Measurements from ENCODE around the gene PLA2G4B.

The PLA2G4B gene

GRCh38 chr15:41838400-41838897 is at the start of gene PLA2G4B:
PLA2G4B (plus strand) TSS chr15:41838847; CDS start chr15:41838914, 67 bp downstream.
- no peak for DNase-seq

GRCh38 chr15:41789236-41789635 is 49.4 kb upstream of the PLA2G4B start:
- DNase-seq = no peak

- DNase-seq = no peak
Measured at GRCh38 chr15:41789662-41790061, 49.0 kb upstream of the PLA2G4B start.

DNA sequence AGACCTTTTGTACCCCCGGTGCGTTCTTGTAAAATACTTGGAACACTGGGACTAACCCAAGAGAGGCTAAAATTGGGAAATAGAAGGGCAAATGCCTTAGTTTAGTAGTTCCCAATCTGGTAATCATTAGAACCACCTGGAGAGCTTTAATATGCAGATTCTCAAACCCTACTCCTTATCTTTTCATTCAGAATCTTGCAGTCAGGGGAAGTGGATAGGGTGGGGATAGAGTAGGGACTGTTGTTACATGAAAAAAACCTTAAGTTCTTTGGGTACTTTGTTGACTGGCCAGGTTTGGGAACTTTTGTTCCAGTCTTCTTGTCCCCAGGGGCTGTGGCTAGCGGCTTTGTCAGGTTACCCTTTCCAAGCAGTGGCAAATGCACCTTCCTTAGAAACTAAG is 48.5 kb upstream of the PLA2G4B start:
- DNase-seq = no peak

DNA sequence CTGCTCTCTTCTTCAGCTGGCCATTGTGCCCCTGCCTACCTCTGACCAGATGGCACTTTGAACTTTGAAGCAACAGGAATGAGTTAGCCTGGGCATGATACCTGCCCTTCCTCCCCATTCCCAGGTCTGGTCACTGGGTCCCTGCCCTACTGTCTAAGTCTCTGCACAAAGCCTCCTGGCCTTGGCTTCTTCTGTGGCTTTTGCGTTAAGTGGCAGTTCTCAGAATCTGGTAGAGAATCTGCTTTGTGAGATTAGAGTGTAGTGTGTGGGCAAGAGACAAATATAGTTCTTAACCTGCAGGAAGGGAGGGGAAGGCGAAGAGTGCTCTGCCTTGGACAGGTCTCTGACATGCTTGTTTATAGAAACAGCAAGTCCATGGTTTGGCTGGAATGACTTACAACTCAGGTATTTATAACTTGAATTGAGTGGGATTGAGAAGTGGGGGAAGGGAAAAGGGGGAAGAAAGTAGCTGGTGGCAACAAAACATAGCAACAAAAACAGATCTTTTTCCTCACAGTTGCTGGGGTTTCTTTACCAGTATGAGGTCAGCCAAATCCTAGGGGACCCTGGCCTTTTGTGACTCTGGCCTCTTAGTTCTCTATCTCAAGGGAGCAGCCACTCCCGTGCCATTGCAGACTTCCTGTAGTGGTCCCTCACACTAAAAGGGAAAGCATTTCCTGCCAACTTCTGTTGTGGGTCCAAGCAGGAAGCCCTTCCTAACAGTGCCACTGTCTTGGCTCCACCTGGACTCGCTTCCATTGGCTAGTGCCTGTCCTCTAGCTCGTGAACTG is 47.7 kb upstream of the PLA2G4B start:
- DNase-seq = no peak

DNA sequence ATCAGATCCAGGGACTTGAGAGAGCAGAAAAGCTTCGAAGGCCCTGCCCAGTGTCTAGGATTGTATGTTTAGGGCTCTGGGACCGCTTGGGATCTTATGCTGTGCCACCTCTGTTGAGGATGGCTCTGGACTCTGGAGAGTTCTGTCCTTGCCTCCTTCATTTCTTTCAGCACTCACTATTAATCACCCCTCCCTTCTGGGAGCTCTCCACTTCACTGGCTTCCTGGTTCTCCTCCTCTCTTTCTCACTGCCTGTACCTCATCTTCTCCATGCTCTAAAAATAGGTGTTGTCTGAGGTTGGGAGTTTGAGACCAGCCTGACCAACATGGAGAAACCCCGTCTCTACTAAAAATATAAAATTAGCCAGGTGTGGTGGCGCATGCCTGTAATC is 47.1 kb upstream of the PLA2G4B start:
- no peak for DNase-seq

DNA sequence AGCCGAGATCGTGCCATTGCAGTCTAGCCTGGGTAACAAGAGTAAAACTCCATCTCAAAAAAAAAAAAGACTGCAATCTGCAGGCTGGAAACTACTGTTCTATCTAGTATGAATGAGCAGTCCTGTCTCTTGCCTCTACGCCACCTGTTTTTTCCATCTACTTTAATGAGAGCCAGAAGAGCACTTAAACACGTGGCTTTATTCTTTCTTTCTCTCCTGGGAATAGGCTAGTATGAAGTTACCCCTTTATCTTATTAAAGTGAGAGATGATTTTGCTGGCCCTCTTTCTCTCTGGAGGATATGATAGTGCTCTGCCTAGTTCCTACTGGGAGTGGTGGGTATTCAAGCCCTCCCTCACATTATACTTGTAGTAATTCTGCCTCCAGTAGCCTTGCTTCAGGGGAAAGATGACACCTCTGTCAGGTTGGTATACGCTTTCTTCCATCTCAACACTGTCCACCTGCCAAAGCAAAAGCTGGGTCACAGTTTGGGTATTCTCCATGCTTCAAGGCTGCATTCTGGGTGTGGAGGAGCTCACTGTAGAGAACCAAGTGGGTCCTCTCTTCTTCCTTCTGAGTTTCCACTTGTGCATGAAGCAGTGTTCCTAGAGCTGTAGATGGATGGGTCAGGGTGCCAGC is 46.5 kb upstream of the PLA2G4B start:
- no peak for DNase-seq

GRCh38 chr15:41794081-41794480 is 44.6 kb upstream of the PLA2G4B start:
- DNase-seq = no peak

DNA sequence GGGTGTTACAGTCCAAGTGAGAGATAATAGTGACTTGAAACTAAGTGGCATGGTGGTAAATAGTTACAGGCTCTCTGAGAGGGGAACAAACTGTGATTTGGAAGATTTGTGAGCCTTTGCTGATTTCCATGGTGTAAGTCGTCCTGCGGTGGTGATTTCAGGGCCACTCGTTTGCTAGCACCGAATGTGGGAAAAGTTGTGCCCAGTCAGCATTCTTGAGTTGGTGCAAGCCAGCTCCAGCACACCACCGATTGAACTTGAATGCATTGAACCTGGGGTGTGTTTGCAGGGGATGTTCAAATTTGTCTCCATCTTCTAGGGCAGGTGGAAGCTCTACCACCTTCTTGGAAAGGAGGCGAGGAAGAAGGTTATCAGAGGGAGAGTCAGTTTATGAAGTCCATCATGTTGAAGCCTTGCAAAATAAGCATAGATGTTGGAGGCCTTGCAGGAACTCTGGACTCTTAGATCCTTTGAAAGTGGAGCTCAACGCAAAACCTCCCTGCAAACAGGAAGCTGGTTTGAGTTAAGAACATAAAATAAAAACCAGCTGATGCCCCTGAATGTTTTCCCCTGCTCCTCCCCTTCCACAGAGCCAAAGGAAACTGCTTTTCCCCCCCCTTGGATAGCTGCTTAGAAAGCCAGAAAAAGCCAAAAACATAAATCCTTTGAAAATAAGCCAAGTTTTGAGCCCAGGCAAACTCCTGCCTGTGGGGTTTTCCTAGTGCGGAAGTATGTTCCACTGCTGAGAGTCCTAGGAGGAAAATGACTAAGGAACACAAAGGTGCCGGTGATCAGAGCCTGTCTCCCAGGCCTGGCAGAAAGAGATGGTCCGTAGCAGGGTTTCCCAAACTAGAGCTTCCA is 42.4 kb upstream of the PLA2G4B start:
- DNase-seq = no peak

GRCh38 chr15:41797201-41797944 is 41.3 kb upstream of the PLA2G4B start:
- no peak for DNase-seq

GRCh38 chr15:41798607-41799487 is 39.8 kb upstream of the PLA2G4B start:
- no peak for DNase-seq

- DNase-seq = no peak
Measured at GRCh38 chr15:41799488-41799805, 39.2 kb upstream of the PLA2G4B start.

DNA sequence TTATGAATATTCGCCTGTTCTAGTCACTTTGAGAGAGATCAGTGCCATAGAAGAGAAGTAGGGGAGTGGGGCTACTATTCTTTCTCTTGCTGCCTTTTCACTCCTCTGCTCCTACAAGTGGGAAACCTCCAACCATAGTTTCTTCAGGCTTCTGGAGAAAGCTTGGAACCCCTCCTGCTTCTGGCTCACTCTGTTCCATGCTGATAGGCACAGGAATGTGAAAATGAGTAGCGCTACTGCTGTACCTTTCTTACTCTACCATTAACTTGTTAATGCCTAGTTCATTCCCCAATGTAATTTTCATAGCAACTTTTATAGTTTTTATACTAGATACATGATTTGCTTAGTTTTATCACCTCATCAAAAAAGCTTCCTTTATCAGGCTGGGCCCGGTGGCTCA is 37.5 kb upstream of the PLA2G4B start:
- DNase-seq = no peak

DNA sequence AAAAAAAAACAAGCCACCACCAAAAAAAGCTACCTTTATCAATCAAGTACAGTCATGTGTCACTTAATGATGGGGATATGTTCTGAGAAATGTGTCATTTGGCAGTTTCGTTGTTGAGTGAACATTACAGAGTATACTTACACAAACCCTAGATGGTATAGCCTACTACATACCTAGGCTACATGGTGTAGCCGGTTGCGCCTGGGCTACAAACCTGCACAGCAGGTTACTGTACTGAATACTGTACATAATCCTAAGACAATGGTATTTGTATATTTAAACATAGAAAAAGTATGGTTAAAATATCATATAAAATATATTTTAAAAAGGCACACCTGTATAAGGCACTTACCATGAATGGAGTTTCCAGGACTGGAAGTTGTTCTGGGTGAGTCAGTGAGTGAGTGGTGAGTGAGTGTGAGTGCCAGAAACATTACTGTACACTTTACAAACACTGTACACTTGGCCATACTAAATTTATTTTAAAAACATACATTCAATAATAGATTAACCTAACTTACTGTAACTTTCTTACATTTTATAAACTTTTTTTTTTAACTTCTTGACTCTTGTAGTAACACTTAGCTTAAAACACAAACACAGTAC is 36.7 kb upstream of the PLA2G4B start:
- DNase-seq = no peak

DNA sequence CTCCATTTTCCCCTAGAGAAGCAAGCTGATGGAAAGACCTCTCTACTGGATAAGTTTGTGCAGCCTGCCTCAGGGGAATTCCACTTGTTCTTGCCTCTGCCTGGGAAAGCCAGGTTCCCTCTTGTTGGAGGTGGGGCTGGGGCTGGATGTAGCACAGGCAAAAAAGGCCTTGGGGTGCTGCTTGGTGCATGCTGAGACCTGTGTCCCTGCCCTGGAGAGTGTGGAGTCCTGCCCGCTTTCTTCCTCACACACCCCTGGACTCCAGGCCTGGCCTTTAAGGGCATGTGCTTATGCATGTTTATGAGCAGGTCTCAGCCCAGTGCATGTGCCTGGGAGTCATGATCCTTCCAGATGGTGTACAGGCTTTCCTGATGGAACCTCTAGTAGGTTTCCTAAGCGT is 34.3 kb upstream of the PLA2G4B start:
- no peak for DNase-seq

GRCh38 chr15:41804916-41805666 is 33.6 kb upstream of the PLA2G4B start:
- DNase-seq = no peak

DNA sequence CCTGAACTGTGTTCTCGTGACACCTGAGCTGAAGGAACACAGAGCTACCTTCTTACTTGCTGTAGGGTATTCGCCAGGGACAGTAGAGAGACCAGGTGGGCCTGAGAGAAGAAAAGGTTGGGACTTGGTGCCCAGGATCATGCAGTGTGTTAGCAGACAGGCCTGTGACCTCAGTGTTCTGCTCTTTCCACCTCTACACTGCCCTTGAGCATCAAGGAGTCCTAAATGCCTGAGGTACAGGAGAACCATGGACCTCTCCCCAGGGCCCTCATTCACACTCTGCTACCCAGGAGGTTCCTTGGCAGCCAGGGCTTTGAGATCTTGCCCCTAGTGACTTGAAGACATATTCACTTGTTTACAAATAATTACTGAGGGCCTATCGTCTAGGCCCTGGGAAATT is 32.9 kb upstream of the PLA2G4B start:
- no peak for DNase-seq

GRCh38 chr15:41806291-41807181 is 32.1 kb upstream of the PLA2G4B start:
- DNase-seq = no peak

- DNase-seq = no peak
Measured at GRCh38 chr15:41809121-41809520, 29.5 kb upstream of the PLA2G4B start.

Data from activated CD8-positive, alpha-beta memory T cell treated with anti-CD3 and anti-CD28 coated beads for 24 hours (primary cell).